Thymus (tissue), 11 donors: ENCODE measurements around the gene GPBP1L1. TPM values are rescaled to one million over a fixed set of nuclear protein-coding genes. Genes with fewer than 3 reads are reported as not detected.
A peak's percentile ranks its signal among the peaks of the same experiment; 100 is the strongest.

Experiments used
- DNase-seq, 9 donors: peaks; one replicate each; pipeline ENCODE4 v3.0.0-alpha.2; 2013; ENCODE audit warnings: low spot score in 9 of 9, low read depth in 6 of 9, missing footprints in 1 of 9
- H3K27ac ChIP-seq, 2 donors: one replicate each; pipeline ENCODE4 v1.5.1; 2013; ENCODE audit warnings: control low read depth in 1 of 2, low read depth in 1 of 2, low read length in 1 of 2, mild to moderate bottlenecking in 1 of 2, moderate library complexity in 1 of 2
- H3K27me3 ChIP-seq, 2 donors: one replicate each; pipeline ENCODE4 v1.5.1; 2013; ENCODE audit warnings: low read length in 1 of 2; ENCODE audit not compliant: control insufficient read depth in 2 of 2, insufficient read depth in 1 of 2
- H3K36me3 ChIP-seq, 2 donors: one replicate each; pipeline ENCODE4 v1.5.1; 2013; ENCODE audit warnings: low read length in 1 of 2, mild to moderate bottlenecking in 1 of 2, moderate library complexity in 1 of 2; ENCODE audit not compliant: control insufficient read depth in 2 of 2, insufficient read depth in 2 of 2
- H3K4me1 ChIP-seq, 2 donors: one replicate each; pipeline ENCODE4 v1.5.1; 2013; ENCODE audit warnings: low read length in 2 of 2; ENCODE audit not compliant: control insufficient read depth in 2 of 2, insufficient read depth in 2 of 2
- H3K4me3 ChIP-seq, 2 donors: one replicate each; pipeline ENCODE4 v1.5.1; 2013; ENCODE audit warnings: low read length in 2 of 2, control low read depth in 1 of 2, mild to moderate bottlenecking in 1 of 2
- H3K9me3 ChIP-seq, 2 donors: one replicate each; pipeline ENCODE4 v1.5.1; 2013; ENCODE audit warnings: low read length in 1 of 2, mild to moderate bottlenecking in 1 of 2; ENCODE audit not compliant: control insufficient read depth in 2 of 2, insufficient read depth in 1 of 2
- WGBS: extraction: QIAGEN DNeasy Blood & Tissue Kit; methylation state at CpG from one replicate; pipeline ENCODE4 v1.1.7; 2013; 5-methylcytosine and 5-hydroxymethylcytosine counted together
- polyA plus RNA-seq: library from polyadenylated mRNA; stranded (reverse); fragments of 200-250 nt; gene quantifications from one replicate; pipeline ENCODE4 v1.2.3, GENCODE V29; 2013
- total RNA-seq: library from RNA; stranded (reverse); fragments of 120-200 nt; gene quantifications from one replicate; pipeline ENCODE4 v1.2.4, GENCODE V29; 2013
- donor health status: healthy.

GPBP1L1 gene
- total and polyA plus RNA-seq, 2 donors, result 87.2 to 92.3 TPM

GRCh38 chr1:45589861-45590260 lies 96.5 kb downstream of the GPBP1L1 start:
- H3K4me3 ChIP-seq, result no peak overlapping the region

DNA sequence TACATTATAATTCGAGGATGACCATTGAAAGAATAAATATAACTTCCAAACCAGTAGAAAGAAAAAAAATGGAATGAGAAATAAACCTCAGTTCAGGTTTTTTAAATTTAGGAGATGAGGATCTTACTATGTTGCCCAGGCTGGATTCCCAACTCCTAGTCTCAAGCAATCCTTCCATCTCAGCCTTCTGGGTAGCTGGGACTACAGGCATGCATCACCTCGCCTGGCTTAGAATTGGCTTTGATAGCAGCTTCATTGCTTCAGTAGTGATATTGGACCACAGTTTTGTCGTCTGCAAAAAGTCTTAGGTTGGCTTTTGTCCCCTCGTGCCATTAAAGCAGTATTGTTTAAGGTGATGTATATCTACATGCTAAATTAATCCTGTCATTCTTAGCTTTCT lies 99.6 kb downstream of the GPBP1L1 start:
- H3K36me3 ChIP-seq, result peaks cover 7 to 23% of the 10 kb centered on the region in 2 donors
- H3K4me1 ChIP-seq, result peaks cover 12 to 21% of the 10 kb centered on the region in 2 donors
- no peak for DNase-seq
- no peaks in the 10 kb centered on the region for H3K9me3 ChIP-seq
- no peaks in the 10 kb centered on the region for H3K27me3 ChIP-seq
- 85% methylated on average over 4 of the region's 4 CpGs for WGBS
- no peak overlapping the region for H3K4me3 ChIP-seq
- peak overlapping the region in 1 of 2 donors; percentile 5 for H3K27ac ChIP-seq

More at GRCh38 chr1:45589861-45590260, 96.5 kb downstream of the GPBP1L1 start:
- peaks cover 16 to 45% of the 10 kb centered on the region in 2 donors for H3K36me3 ChIP-seq
- no peak overlapping the region for H3K27ac ChIP-seq
- DNase-seq, result no peak
- WGBS, result 84% methylated on average over 1 of the region's 1 CpG
- H3K27me3 ChIP-seq, result no peaks in the 10 kb centered on the region
- H3K9me3 ChIP-seq, result no peaks in the 10 kb centered on the region
- peaks cover 12 to 14% of the 10 kb centered on the region in 2 donors for H3K4me1 ChIP-seq

GRCh38 chr1:45585496-45586075 lies 100.7 kb downstream of the GPBP1L1 start:
- peak overlapping the region; percentile 55 to 80 for H3K4me3 ChIP-seq
- no peak for DNase-seq
- peaks cover 3 to 12% of the 10 kb centered on the region in 2 donors for H3K36me3 ChIP-seq
- H3K27ac ChIP-seq, result no peak overlapping the region
- 47% methylated on average over 7 of the region's 7 CpGs for WGBS
- H3K4me1 ChIP-seq, result peaks cover 12 to 21% of the 10 kb centered on the region in 2 donors
- H3K27me3 ChIP-seq, result no peaks in the 10 kb centered on the region
- H3K9me3 ChIP-seq, result no peaks in the 10 kb centered on the region

DNA sequence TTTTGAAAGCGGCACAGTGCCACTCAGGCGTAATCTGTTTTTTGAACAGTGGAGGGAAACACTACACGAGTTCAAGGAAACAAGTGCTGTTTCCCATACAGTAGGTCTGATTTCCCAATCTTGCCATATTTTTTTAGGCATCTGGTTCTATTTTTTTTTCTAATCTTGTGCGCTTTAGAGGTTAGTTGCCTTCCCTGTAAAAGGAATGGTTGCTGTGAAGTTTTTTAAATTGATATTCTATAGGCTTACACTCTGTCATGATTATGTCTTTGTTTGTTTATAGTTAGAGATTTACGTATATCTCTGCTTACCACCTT lies 101.3 kb downstream of the GPBP1L1 start:
- Histone ChIP-seq H3K27ac (peak overlapping the region; percentile 64 to 90), H3K4me3 (peak overlapping the region; percentile 55 to 80), H3K4me1 (peaks cover 12 to 21% of the 10 kb centered on the region in 2 donors), H3K36me3 (peaks cover 3 to 10% of the 10 kb centered on the region in 2 donors), H3K27me3 (no peaks in the 10 kb centered on the region), H3K9me3 (no peaks in the 10 kb centered on the region)
- no peak for DNase-seq
- WGBS, result 6% methylated on average over 5 of the region's 5 CpGs

DNA sequence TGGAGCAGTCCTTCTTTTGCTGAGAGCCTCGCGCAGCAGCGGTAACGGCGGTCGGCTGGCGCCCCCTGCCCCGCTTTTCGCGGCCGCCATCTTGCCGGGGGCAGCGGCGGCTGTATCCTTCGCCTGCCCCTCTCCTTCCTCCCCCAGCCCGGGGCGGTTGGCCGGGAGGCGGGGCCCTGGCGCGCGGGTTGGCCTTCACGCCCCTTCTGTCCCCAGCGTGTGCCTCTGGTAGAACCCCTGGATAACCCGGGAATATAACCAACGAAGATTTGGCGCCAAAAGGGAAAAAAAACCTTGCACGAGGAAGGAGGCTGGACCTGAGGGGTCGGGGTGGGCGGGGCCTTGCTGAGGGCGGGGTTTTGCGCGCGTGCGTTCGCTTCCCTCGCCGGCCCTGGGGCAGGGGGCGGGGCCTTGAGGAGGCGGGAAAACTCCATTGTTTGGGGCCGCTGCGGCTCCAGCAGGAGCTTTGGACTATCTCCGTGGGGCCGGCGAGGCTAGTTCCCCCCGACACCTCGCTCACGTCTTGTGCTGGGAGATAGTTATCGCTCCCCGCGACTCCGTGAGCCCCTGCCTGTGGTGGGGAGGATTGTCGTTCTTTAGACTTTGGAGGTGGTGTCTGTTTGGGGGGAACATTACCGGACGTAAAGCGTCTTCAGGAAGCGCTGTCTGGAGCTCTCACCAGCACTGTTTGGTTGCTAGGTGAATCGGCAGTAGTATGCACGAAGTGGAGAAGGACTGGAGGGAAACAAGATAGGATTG lies 101.8 kb downstream of the GPBP1L1 start:
- under 1% methylated on average over 59 of the region's 59 CpGs for WGBS
- Histone ChIP-seq H3K4me1 (peaks cover 12 to 21% of the 10 kb centered on the region in 2 donors), H3K9me3 (no peaks in the 10 kb centered on the region), H3K27me3 (no peaks in the 10 kb centered on the region), H3K36me3 (peaks cover 3 to 10% of the 10 kb centered on the region in 2 donors), H3K27ac (peak overlapping the region; percentile 90 to 98), H3K4me3 (peak overlapping the region; percentile 55 to 80)
- DNase-seq, result peak; percentile 76 to 95 (median 88)

DNA sequence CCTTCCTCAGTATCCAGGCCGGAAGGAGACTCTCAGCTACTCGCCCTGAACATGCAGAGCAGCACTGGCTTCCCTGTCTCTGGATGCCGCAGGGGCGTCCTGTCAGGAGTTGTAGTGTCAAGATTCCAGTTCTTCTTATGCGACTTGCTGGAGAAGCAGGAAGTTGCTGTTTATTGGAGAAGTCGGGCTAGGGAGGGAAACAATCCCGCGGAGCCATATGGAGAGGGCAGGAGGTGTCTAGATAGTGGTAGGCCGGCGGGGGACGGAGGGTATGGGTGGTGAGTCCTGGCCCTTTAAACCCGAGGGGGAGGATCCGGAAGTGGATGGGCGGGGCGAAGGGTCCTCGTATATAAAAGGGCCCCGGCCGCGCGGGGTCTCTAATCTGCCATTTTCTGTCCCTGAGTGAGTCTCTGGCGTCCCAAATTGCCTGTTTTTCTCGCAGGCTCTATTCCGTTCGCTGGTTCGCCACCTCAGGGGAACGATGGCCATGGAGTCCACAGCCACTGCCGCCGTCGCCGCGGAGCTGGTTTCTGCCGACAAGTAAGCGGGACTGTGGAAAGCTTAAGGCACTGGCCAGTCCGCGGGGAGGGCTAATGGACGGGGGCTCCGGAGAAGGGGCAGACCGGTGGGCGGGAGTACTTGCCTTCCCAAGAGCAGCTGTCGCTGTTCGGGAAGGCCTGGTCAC lies 102.5 kb downstream of the GPBP1L1 start, which contains the start of gene NASP:
Gene NASP, plus strand, starts transcription at position 376 of the 685 bp plus-strand sequence. Its CDS starts 106 bp downstream, at position 482.
- WGBS, result under 1% methylated on average over 40 of the region's 41 CpGs
- Histone ChIP-seq H3K9me3 (peaks cover 0 to 3% of the 10 kb centered on the region in 2 donors), H3K27me3 (no peaks in the 10 kb centered on the region), H3K36me3 (peaks cover 3 to 5% of the 10 kb centered on the region in 2 donors), H3K4me1 (peaks cover 12 to 21% of the 10 kb centered on the region in 2 donors), H3K4me3 (peak within 1 kb of the TSS; percentile 55 to 80), H3K27ac (peak within 1 kb of the TSS; percentile 90 to 98)
- peak in 8 of 9 donors; percentile 83 to 97 (median 92) for DNase-seq

DNA sequence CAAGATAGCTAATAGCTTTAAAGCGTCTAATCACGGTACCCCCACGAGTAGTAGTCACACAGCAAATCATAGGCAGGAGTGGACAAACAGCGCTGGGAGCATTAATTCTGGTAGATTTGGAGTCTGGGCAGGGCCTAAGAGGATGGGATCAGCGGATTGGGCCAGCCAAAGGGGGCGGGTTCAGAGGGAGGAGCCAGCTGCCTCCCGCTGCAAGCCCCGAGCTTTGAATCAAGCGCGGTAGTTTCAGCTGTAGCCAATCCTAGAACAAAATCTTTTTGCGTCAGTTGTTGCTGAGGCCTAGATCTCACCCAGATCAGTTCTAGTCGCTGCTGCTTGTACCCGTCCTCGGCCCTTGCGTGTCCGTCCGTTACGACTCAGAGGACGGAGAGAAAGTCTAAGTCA lies 103.1 kb downstream of the GPBP1L1 start:
- WGBS, result under 1% methylated on average over 19 of the region's 19 CpGs
- H3K36me3 ChIP-seq, result peaks cover 3% of the 10 kb centered on the region in 2 donors
- peak; percentile 90 to 99 (median 96) for DNase-seq
- H3K27ac ChIP-seq, result peak overlapping the region; percentile 90 to 98
- H3K4me1 ChIP-seq, result peaks cover 12 to 21% of the 10 kb centered on the region in 2 donors
- H3K9me3 ChIP-seq, result peaks cover 0 to 3% of the 10 kb centered on the region in 2 donors
- H3K27me3 ChIP-seq, result no peaks in the 10 kb centered on the region
- peak overlapping the region; percentile 55 to 80 for H3K4me3 ChIP-seq
